Ovary (tissue), 10 donors: ENCODE measurements around the gene EFHD2. TPM values are rescaled to one million over a fixed set of nuclear protein-coding genes. Genes with fewer than 3 reads are reported as not detected.

Experiments
- DNase-seq, 5 donors: peaks; one replicate each; pipeline ENCODE4 v3.0.0-alpha.2; 2019 to 2020
- H3K27ac ChIP-seq, 2 donors: fragments of 200-600 bp; one replicate each; pipeline versions ENCODE4 v1.5.1 to v1.8.0; 2019 to 2022
- H3K27me3 ChIP-seq: fragments of 200-600 bp; one replicate; pipeline ENCODE4 v1.8.0; 2022
- H3K36me3 ChIP-seq: fragments of 200-600 bp; sonication (generic); one replicate; pipeline ENCODE4 v1.5.1; 2019
- H3K4me1 ChIP-seq: one replicate; pipeline ENCODE4 v1.8.1; 2013; ENCODE audit warnings: mild to moderate bottlenecking, moderate library complexity; ENCODE audit not compliant: insufficient read depth
- H3K4me3 ChIP-seq: fragments of 200-600 bp; sonication (generic); one replicate; pipeline ENCODE4 v1.5.1; 2017
- H3K9me3 ChIP-seq, 2 donors: fragments of 200-600 bp in 1 of 2; sonication (generic) in 1 of 2; one replicate each; pipeline versions ENCODE4 v1.5.1 to v1.8.1; 2013 to 2019; ENCODE audit warnings: mild to moderate bottlenecking in 1 of 2, moderate library complexity in 1 of 2
- EP300 ChIP-seq: sonication (generic); formaldehyde crosslinking; IDR thresholded peaks from one replicate; pipeline ENCODE4 v1.6.1; 2017; ENCODE audit warnings: antibody characterized with exemption
- POLR2A ChIP-seq: fragments of 450-650 bp; IDR thresholded peaks from one replicate; pipeline ENCODE4 v1.6.1; 2017; ENCODE audit warnings: antibody characterized with exemption, mild to moderate bottlenecking, moderate library complexity
- WGBS, 3 donors: extraction: QIAGEN DNeasy Blood & Tissue Kit in 1 of 3; methylation state at CpG; one replicate each; pipeline versions ENCODE4 v1.1.5 to v1.1.7; 2013 to 2017; 5-methylcytosine and 5-hydroxymethylcytosine counted together
- intact Hi-C, 4 donors: fragments of 100-400 bp; cut with DNase I; formaldehyde crosslinking; loops; one replicate each; pipeline versions ENCODE4 v1.11.0 to v1.15.1; 2022 to 2023
- long read RNA-seq, 3 donors: library from polyadenylated mRNA in 2 of 3; unstranded in 2 of 3; transcript quantifications; one replicate each; pipeline ENCODE4 v2.0.0 and lab custom pipeline, GENCODE V29; 2021 to 2026
- polyA plus RNA-seq, 2 donors: library from polyadenylated mRNA; stranded (reverse); fragments of 200-250 nt in 1 of 2; fragments of 350-450 nt in 1 of 2; fragmentation: Illumina TruSeq in 1 of 2; extraction: RNeasy Lipid Tissue Mini Kit (QIAGEN cat#74804) in 1 of 2; gene quantifications; one replicate each; pipeline ENCODE4 v1.2.3, GENCODE V29; 2013 to 2014
- total RNA-seq, 7 donors: library from RNA; depleted of rRNA in 2 of 7; stranded (reverse); fragments of >200 nt in 2 of 7; fragmentation: NEBNext Ultra II Directional in 3 of 7; extraction: Animal tissue kit (Norgen Biotek cat#: 25700) in 3 of 7; gene quantifications; one replicate each; pipeline versions ENCODE4 v1.1.0 to v1.2.4, GENCODE V29; 2016 to 2023
- TF ChIP-seq, protein P1 (sequence below), 3 donors: fragments of 450-650 bp in 2 of 3; fragments of 200-600 bp in 1 of 3; IDR thresholded peaks; one replicate each; pipeline versions ENCODE4 v1.5.1 to v1.8.0; 2016 to 2022; ENCODE audit warnings: antibody characterized with exemption in 3 of 3, mild to moderate bottlenecking in 1 of 3
- donor health status: DM: no; HTN: no; CAD: no; lungs with moderate emphysema.
- donor health status: DM: no; HTN: no; CAD: no.
- donor health status: Bipolar disorder and iron deficiency.
- donor health status: DM: yes; HTN: yes; CAD: no.
- donor health status: DM: no; HTN: no; CAD: no.
- donor health status: DM: yes; HTN: yes; CAD: no.

Gene EFHD2, protein sequence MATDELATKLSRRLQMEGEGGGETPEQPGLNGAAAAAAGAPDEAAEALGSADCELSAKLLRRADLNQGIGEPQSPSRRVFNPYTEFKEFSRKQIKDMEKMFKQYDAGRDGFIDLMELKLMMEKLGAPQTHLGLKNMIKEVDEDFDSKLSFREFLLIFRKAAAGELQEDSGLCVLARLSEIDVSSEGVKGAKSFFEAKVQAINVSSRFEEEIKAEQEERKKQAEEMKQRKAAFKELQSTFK
- total RNA-seq (10 to 100 TPM; 24.2 to 63.2 (median 30.3) TPM), polyA plus RNA-seq (10 to 100 TPM; 19.6 to 25.5 TPM)
- long read RNA-seq, donor 1, partial matches to known transcripts: 9 of 11 reads
- long read RNA-seq, donor 1, other reads (novel, unspliced or antisense): 0 of 11 reads
- long read RNA-seq, donor 2, transcript EFHD2-201 (4 exons, 2,419 nt): major isoform, 10 of 10 reads
- long read RNA-seq, donor 2, partial matches to known transcripts: 0 of 10 reads
- long read RNA-seq, donor 2, other reads (novel, unspliced or antisense): 0 of 10 reads
- long read RNA-seq, donor 3, transcript EFHD2-201 (4 exons, 2,419 nt): major isoform, 111 of 127 reads
- long read RNA-seq, donor 3, partial matches to known transcripts: 13 of 127 reads
- long read RNA-seq, donor 3, other reads (novel, unspliced or antisense): 3 of 127 reads

DNA sequence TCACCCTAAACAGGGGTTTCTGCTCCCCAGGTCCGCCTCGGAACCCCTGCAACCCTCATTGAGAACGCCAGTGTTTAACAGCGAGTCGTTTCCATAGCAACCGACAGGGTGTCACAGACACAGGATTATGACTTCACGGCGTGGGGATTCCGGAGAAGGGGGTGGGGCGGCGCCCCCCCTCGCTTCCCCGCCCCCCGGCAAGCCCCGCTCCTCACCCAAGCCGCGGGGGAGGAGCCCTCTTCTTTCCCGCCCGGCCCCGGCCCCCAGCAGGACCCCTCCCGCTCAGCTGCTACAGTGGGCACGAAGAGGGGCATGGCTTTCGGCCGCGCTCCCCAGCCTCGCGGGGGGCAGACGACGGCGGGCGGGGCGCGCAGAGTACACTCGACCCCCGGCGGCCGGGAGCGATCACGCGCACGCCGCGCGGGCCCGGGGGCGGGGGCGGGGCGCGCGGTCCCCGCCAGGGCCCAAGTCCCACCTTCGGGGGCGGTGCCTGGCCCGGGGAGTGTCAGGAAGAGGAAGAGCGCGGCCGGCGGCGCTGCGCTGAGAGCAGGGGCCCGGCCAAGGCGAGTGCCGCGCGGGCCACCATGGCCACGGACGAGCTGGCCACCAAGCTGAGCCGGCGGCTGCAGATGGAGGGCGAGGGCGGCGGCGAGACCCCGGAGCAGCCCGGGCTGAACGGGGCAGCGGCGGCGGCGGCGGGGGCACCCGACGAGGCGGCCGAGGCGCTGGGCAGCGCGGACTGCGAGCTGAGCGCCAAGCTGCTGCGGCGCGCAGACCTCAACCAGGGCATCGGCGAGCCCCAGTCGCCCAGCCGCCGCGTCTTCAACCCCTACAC is at the start of gene EFHD2:
EFHD2 (plus strand) TSS at position 501 of the 835 bp plus-strand sequence; CDS start at position 585, 84 bp downstream.
- Histone ChIP-seq H3K27me3 (no peaks in the 10 kb centered on the region), H3K9me3 (no peaks in the 10 kb centered on the region), H3K36me3 (no peaks in the 10 kb centered on the region), H3K27ac (peak within 1 kb of the TSS; percentile 32 to 55), H3K4me1 (peaks cover 10% of the 10 kb centered on the region), H3K4me3 (peak within 1 kb of the TSS; percentile 74)
- intact Hi-C loops: loop anchor here in 1 of 4 donors (2.0 kb wide), 1 partner anchor 39 kb away; no protein-coding TSS in a partner anchor
- 0 to 2% (median 1%) methylated on average over 59 to 99 of the region's 99 CpGs for WGBS, 3 donors
- TF ChIP-seq EP300 (no peak), POLR2A (peak; percentile 74)
- TF ChIP-seq, protein P1, sequence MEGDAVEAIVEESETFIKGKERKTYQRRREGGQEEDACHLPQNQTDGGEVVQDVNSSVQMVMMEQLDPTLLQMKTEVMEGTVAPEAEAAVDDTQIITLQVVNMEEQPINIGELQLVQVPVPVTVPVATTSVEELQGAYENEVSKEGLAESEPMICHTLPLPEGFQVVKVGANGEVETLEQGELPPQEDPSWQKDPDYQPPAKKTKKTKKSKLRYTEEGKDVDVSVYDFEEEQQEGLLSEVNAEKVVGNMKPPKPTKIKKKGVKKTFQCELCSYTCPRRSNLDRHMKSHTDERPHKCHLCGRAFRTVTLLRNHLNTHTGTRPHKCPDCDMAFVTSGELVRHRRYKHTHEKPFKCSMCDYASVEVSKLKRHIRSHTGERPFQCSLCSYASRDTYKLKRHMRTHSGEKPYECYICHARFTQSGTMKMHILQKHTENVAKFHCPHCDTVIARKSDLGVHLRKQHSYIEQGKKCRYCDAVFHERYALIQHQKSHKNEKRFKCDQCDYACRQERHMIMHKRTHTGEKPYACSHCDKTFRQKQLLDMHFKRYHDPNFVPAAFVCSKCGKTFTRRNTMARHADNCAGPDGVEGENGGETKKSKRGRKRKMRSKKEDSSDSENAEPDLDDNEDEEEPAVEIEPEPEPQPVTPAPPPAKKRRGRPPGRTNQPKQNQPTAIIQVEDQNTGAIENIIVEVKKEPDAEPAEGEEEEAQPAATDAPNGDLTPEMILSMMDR (IDR thresholded peaks at IDR 0.05): peak in 1 of 3 donors; percentile 19
- peak; percentile 83 to 88 (median 85) for DNase-seq

DNA sequence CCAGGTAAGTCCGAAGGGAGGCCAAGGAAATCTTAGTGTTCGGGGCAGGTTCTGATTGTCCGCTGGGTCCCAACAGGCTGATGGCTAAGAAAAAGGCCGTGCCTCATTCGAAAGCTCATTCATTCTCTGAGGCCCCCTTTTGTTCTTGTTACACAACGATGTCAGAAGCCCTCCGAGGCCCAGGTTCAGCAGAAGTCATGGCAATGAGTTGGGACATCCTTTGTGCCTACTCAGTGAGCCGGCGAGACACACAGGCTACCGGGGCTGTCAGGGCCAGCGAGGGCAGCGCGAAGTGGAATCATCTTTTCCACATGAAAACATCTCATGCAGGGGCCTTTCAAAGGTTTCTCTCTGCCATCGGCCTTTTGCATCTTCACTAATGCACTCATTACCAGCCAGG is 49.0 kb upstream of the EFHD2 start:
- TF ChIP-seq EP300 (no peak), POLR2A (no peak)
- TF ChIP-seq, protein P1 (IDR thresholded peaks at IDR 0.05): no peak
- H3K4me3 ChIP-seq: no peak overlapping the region
- DNase-seq: no peak
- 88 to 91% (median 91%) methylated on average over 14 of the region's 14 CpGs for WGBS, 3 donors
- no peaks in the 10 kb centered on the region for H3K36me3 ChIP-seq
- no peaks in the 10 kb centered on the region for H3K9me3 ChIP-seq
- no peak overlapping the region for H3K27ac ChIP-seq
- no peaks in the 10 kb centered on the region for H3K4me1 ChIP-seq
- intact Hi-C loops: no loop called here
- H3K27me3 ChIP-seq: no peaks in the 10 kb centered on the region

DNA sequence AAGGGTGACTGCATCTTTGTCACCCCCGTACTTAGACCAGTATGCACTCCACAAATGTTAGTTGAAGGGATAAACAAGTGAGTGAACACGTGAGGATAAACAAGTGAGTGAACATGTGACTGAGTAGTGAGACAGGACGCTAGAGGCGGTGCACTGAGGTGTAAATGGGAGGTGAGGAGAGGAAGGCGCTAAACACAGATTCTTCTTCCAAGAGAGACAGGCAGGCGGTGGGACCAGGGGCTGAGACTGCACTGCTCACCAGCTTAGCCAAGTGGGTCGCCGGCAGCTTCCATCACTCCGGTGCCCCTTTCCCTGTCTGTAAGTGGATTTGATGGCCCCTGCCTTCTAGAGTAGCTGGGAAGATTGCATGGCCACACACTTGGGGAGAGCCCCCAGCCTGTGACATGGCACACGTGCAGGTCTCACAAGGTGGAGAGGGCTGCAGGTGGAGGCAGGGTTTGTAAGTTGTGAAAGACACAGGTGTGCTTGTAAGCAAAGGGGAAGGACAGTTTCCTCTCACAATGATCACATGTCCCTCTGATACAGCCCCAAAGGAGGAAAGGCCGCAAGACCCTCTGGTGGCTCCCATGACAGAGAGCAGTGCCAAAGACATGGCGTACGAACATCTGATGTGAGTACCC is 47.5 kb upstream of the EFHD2 start:
- intact Hi-C loops: no loop called here
- Histone ChIP-seq H3K4me3 (no peak overlapping the region), H3K27ac (no peak overlapping the region), H3K9me3 (no peaks in the 10 kb centered on the region), H3K36me3 (no peaks in the 10 kb centered on the region), H3K4me1 (no peaks in the 10 kb centered on the region), H3K27me3 (no peaks in the 10 kb centered on the region)
- DNase-seq: no peak
- TF ChIP-seq EP300: no peak
- TF ChIP-seq, protein P1 (IDR thresholded peaks at IDR 0.05): no peak
- TF ChIP-seq POLR2A: no peak
- WGBS, 3 donors: 93 to 94% (median 94%) methylated on average over 13 of the region's 13 CpGs

DNA sequence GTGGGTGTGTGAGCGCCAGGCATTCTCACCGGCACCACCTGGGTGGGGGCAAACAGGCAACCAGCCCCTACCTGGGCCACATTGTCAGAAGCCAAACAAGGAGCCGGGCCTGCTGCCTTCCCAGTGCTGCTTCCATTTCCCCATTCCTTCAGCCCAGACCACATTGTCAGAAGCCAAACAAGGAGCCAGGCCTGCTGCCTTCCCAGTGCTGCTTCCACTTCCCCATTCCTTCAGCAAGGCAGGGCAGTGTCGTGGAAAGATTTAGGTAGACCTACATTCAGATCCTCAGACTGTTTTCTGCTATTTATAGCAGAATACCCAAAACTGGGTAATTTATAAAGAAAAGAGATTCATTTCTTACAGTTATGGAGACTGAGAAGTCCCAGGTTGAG is 47.0 kb upstream of the EFHD2 start:
- WGBS, 3 donors: 95 to 100% (median 98%) methylated on average over 4 of the region's 4 CpGs
- no peak overlapping the region for H3K4me3 ChIP-seq
- TF ChIP-seq, protein P1 (IDR thresholded peaks at IDR 0.05): no peak
- TF ChIP-seq EP300 (no peak), POLR2A (no peak)
- no peaks in the 10 kb centered on the region for H3K9me3 ChIP-seq
- no peak for DNase-seq
- H3K36me3 ChIP-seq: no peaks in the 10 kb centered on the region
- H3K27ac ChIP-seq: no peak overlapping the region
- H3K27me3 ChIP-seq: no peaks in the 10 kb centered on the region
- H3K4me1 ChIP-seq: no peaks in the 10 kb centered on the region
- intact Hi-C loops: no loop called here
